PC-9 (cell line): ENCODE results near the gene SPOP. TPM values are rescaled to one million over a fixed set of nuclear protein-coding genes. Genes with fewer than 3 reads are reported as not detected.
"Not testable (repeated sequence)": the region's sequence is repeated elsewhere in the genome, so short reads cannot be mapped to it uniquely, and the experiment has no call there.

Source experiments
- BruUV-seq: library from RNA; stranded (reverse); fragments of 400-500 nt; replicated peaks from 2 replicates; lab custom pipeline; 2021; lab: Mats Ljungman, UMichigan
- CTCF ChIA-PET: fragments of 300-600 bp; sonication (Branson Sonifier 250); formaldehyde crosslinking; loops from one replicate; lab custom pipeline; 2022; ENCODE audit warnings: antibody characterized with exemption; lab: Charles Lee
- POLR2A ChIA-PET: fragments of 300-600 bp; sonication (Branson Sonifier 250); formaldehyde crosslinking; loops from one replicate; lab custom pipeline; 2022; ENCODE audit warnings: antibody characterized with exemption; ENCODE audit not compliant: unreplicated experiment; lab: Charles Lee
- DNase-seq, 2 experiments: peaks; one replicate each; pipeline versions ENCODE4 v3.0.0 to v3.0.0-alpha.2; 2015 to 2022; ENCODE audit warnings: mixed read lengths in 1 of 2
- H2AFZ ChIP-seq: fragments of 200-600 bp; sonication (generic); 2 replicates; pipeline ENCODE4 v1.8.1; 2017; ENCODE audit warnings: antibody characterized with exemption
- H3F3A ChIP-seq: fragments of 200-600 bp; sonication (generic); 2 replicates; pipeline ENCODE4 v1.8.1; 2017; ENCODE audit warnings: antibody characterized with exemption, mild to moderate bottlenecking, low read depth; ENCODE audit not compliant: insufficient read depth
- H3K27ac ChIP-seq: fragments of 200-600 bp; sonication (generic); 2 replicates; pipeline ENCODE4 v1.6.1; 2016; ENCODE audit warnings: mixed run types
- H3K27me3 ChIP-seq: fragments of 200-600 bp; sonication (generic); 2 replicates; pipeline ENCODE4 v1.6.1; 2016; ENCODE audit warnings: low read depth, mixed run types; ENCODE audit not compliant: insufficient read depth
- H3K36me3 ChIP-seq: fragments of 200-600 bp; sonication (generic); 2 replicates; pipeline ENCODE4 v1.6.1; 2016; ENCODE audit warnings: low read depth, mixed run types
- H3K4me1 ChIP-seq: fragments of 200-600 bp; sonication (generic); replicated peaks from 2 replicates; pipeline ENCODE4 v1.6.1; 2016; ENCODE audit warnings: mixed run types; ENCODE audit not compliant: insufficient read depth
- H3K4me2 ChIP-seq: fragments of 200-600 bp; sonication (generic); 2 replicates; pipeline ENCODE4 v1.6.1; 2017; ENCODE audit warnings: mixed run types
- H3K4me3 ChIP-seq: fragments of 200-600 bp; sonication (generic); 2 replicates; pipeline ENCODE4 v1.6.1; 2016; ENCODE audit warnings: mixed run types
- H3K79me2 ChIP-seq: fragments of 200-600 bp; sonication (generic); 2 replicates; pipeline ENCODE4 v1.6.1; 2017; ENCODE audit warnings: low read depth, mixed run types
- H3K9me2 ChIP-seq: fragments of 200-600 bp; sonication (generic); 2 replicates; pipeline ENCODE4 v1.8.1; 2017; ENCODE audit warnings: mild to moderate bottlenecking; ENCODE audit not compliant: insufficient read depth
- H3K9me3 ChIP-seq: fragments of 200-600 bp; sonication (generic); 2 replicates; pipeline ENCODE4 v1.8.1; 2016; ENCODE audit warnings: low read depth; ENCODE audit not compliant: insufficient read depth
- H4K20me1 ChIP-seq: fragments of 200-600 bp; sonication (generic); 2 replicates; pipeline ENCODE4 v1.8.1; 2017; ENCODE audit not compliant: insufficient read depth
- CTCF ChIP-seq: fragments of 200-600 bp; sonication (generic); conservative IDR thresholded peaks from 2 replicates; pipeline ENCODE4 v1.6.1; 2017; ENCODE audit warnings: mixed run types, antibody characterized with exemption, mild to moderate bottlenecking, moderate library complexity
- EZH2 ChIP-seq: fragments of 200-600 bp; sonication (generic); IDR thresholded peaks from 2 replicates; pipeline ENCODE4 v1.8.0; 2017; ENCODE audit warnings: antibody characterized with exemption, low read depth
- intact Hi-C: fragments of 100-400 bp; cut with micrococcal nuclease; formaldehyde crosslinking; loops from one replicate; pipeline ENCODE4 v1.10.0; 2022; ENCODE audit not compliant: unreplicated experiment
- total RNA-seq: library from RNA; stranded (reverse); gene quantifications from 2 replicates; pipeline ENCODE4 v1.2.3, GENCODE V29; 2021

Gene SPOP
- total RNA-seq, 1 experiment from 2014 or later, result 41.7 TPM

- intact Hi-C loops, result loop anchor here (10.0 kb wide), 1 partner anchor 53 kb away; no protein-coding TSS in a partner anchor
- peaks cover 6% of the 10 kb centered on the region; the same call in 1 of the 2 replicates for H3K27me3 ChIP-seq
- no peaks in the 10 kb centered on the region for H3K9me2 ChIP-seq
- CTCF ChIA-PET, result no interaction called here
- TF ChIP-seq CTCF (no peak), EZH2 (no peak)
- POLR2A ChIA-PET, result interaction anchor here (0.5 to 0.6 kb wide), 3 partner anchors 315 to 744 kb away, joined by 10 to 20 read pairs (median 13); no protein-coding TSS in a partner anchor
- peak; percentile 83 to 93 for DNase-seq
- peak overlapping the region; percentile 85 for H3K4me3 ChIP-seq
- no peaks in the 10 kb centered on the region for H3K9me3 ChIP-seq
- H3K4me1 ChIP-seq, result peaks cover 13% of the 10 kb centered on the region
- peaks cover 32% of the 10 kb centered on the region for H4K20me1 ChIP-seq
- H3K4me2 ChIP-seq, result peak overlapping the region; percentile 89
- H3K79me2 ChIP-seq, result peaks cover 44% of the 10 kb centered on the region
- no peaks in the 10 kb centered on the region for H3F3A ChIP-seq
- TSS peak; percentile 53 for BruUV-seq
- H2AFZ ChIP-seq, result peak overlapping the region; percentile 91
- H3K36me3 ChIP-seq, result peaks cover 14% of the 10 kb centered on the region; the same call in 1 of the 2 replicates
- H3K27ac ChIP-seq, result peak overlapping the region; percentile 42
Measured at GRCh38 chr17:49677134-49677932, 564 bp downstream of the SPOP start.

- Histone ChIP-seq H3K27ac (peak overlapping the region; percentile 42; the same call in 1 of the 2 replicates), H3K9me3 (no peaks in the 10 kb centered on the region), H3K4me1 (peaks cover 13% of the 10 kb centered on the region), H3K27me3 (no peaks in the 10 kb centered on the region), H3K36me3 (peaks cover 14% of the 10 kb centered on the region; the same call in 1 of the 2 replicates), H4K20me1 (peaks cover 40% of the 10 kb centered on the region), H3K4me2 (peak overlapping the region; percentile 89), H3K79me2 (peaks cover 49% of the 10 kb centered on the region), H3F3A (no peaks in the 10 kb centered on the region), H3K9me2 (no peaks in the 10 kb centered on the region), H3K4me3 (peak overlapping the region; percentile 85), H2AFZ (no peak overlapping the region)
- intact Hi-C loops, result loop anchor here (10.0 kb wide), 1 partner anchor 52 kb away; no protein-coding TSS in a partner anchor
- DNase-seq, result no peak
- BruUV-seq, result no TSS peak
- CTCF ChIA-PET, result no interaction called here
- TF ChIP-seq CTCF, result no peak
- TF ChIP-seq EZH2, result no peak
- POLR2A ChIA-PET, result no interaction called here
Measured at GRCh38 chr17:49676276-49676868, 1.5 kb downstream of the SPOP start.

- no peak overlapping the region for H3K27ac ChIP-seq
- no peaks in the 10 kb centered on the region for H3K27me3 ChIP-seq
- peaks cover 52% of the 10 kb centered on the region for H4K20me1 ChIP-seq
- CTCF ChIA-PET, result no interaction called here
- H3K4me3 ChIP-seq, result no peak overlapping the region
- H3F3A ChIP-seq, result no peaks in the 10 kb centered on the region
- no peak for TF ChIP-seq CTCF
- no peak for TF ChIP-seq EZH2
- no peaks in the 10 kb centered on the region for H3K9me2 ChIP-seq
- H3K36me3 ChIP-seq, result peaks cover 14% of the 10 kb centered on the region; the same call in 1 of the 2 replicates
- BruUV-seq, result no TSS peak
- H3K79me2 ChIP-seq, result peaks cover 68% of the 10 kb centered on the region
- POLR2A ChIA-PET, result interaction anchor here (0.6 to 0.7 kb wide), 3 partner anchors 17 to 737 kb away, joined by 3 to 8 read pairs (median 4); no protein-coding TSS in a partner anchor
- DNase-seq, result no peak
- no peak overlapping the region for H3K4me2 ChIP-seq
- peaks cover 13% of the 10 kb centered on the region for H3K4me1 ChIP-seq
- H3K9me3 ChIP-seq, result no peaks in the 10 kb centered on the region
- no peak overlapping the region for H2AFZ ChIP-seq
- intact Hi-C loops, result loop anchor here (10.0 kb wide), 1 partner anchor 50 kb away; no protein-coding TSS in a partner anchor
Measured at GRCh38 chr17:49674507-49674906, 3.4 kb downstream of the SPOP start.

GRCh38 chr17:49673679-49674078 lies 4.2 kb downstream of the SPOP start:
- H3K4me1 ChIP-seq, result peaks cover 13% of the 10 kb centered on the region
- H3K9me3 ChIP-seq, H3F3A ChIP-seq, H3K27me3 ChIP-seq, H3K4me2 ChIP-seq, H2AFZ ChIP-seq, H3K9me2 ChIP-seq, CTCF ChIA-PET, DNase-seq, H3K27ac ChIP-seq, BruUV-seq, H3K4me3 ChIP-seq: not testable (repeated sequence)
- POLR2A ChIA-PET, result interaction anchor here (0.6 kb wide), 1 partner anchor 18 kb away, joined by 4 read pairs; no protein-coding TSS in a partner anchor
- H3K79me2 ChIP-seq, result peaks cover 70% of the 10 kb centered on the region
- intact Hi-C loops, result loop anchor here (10.0 kb wide), 1 partner anchor 49 kb away; no protein-coding TSS in a partner anchor
- peaks cover 14% of the 10 kb centered on the region; the same call in 1 of the 2 replicates for H3K36me3 ChIP-seq
- peaks cover 52% of the 10 kb centered on the region for H4K20me1 ChIP-seq
